Right forelimb (tissue), 1 donor: ENCODE measurements around the gene MZT2B.
"Not testable (repeated sequence)": the region's sequence is repeated elsewhere in the genome, so short reads cannot be mapped to it uniquely, and the experiment has no call there.

Source experiments
- DNase-seq: peaks from one replicate; pipeline ENCODE4 v3.0.0-alpha.2; 2018

MZT2B gene

GRCh38 chr2:130181880-130182682 is at the start of gene MZT2B:
Gene MZT2B (plus strand): TSS chr2:130182262. CDS start chr2:130182283, 21 bp downstream.
- peak; percentile 92 for DNase-seq

- DNase-seq = no peak
Observed at GRCh38 chr2:130135692-130136541, 46.1 kb upstream of the MZT2B start.

GRCh38 chr2:130136546-130136945 is 45.5 kb upstream of the MZT2B start:
- DNase-seq = not testable (repeated sequence)

GRCh38 chr2:130137118-130137517 is 44.9 kb upstream of the MZT2B start:
- DNase-seq = not testable (repeated sequence)

GRCh38 chr2:130138326-130138725 is 43.7 kb upstream of the MZT2B start:
- DNase-seq = not testable (repeated sequence)

GRCh38 chr2:130138841-130139251 is 43.2 kb upstream of the MZT2B start:
- not testable (repeated sequence) for DNase-seq

GRCh38 chr2:130139331-130140280 is 42.5 kb upstream of the MZT2B start:
- not testable (repeated sequence) for DNase-seq

GRCh38 chr2:130140516-130140915 is 41.5 kb upstream of the MZT2B start:
- not testable (repeated sequence) for DNase-seq

GRCh38 chr2:130141002-130141401 is 41.1 kb upstream of the MZT2B start:
- DNase-seq = not testable (repeated sequence)

- not testable (repeated sequence) for DNase-seq
Observed at GRCh38 chr2:130141645-130142370, 40.3 kb upstream of the MZT2B start.

- DNase-seq = not testable (repeated sequence)
Observed at GRCh38 chr2:130142396-130143265, 39.4 kb upstream of the MZT2B start.

GRCh38 chr2:130143266-130144039 is 38.6 kb upstream of the MZT2B start:
- DNase-seq = not testable (repeated sequence)

GRCh38 chr2:130145006-130145414 is 37.1 kb upstream of the MZT2B start, which contains the start of gene CCDC74B:
Gene CCDC74B (minus strand): TSS chr2:130145112. CDS start chr2:130144996, 116 bp downstream.
- DNase-seq = not testable (repeated sequence)

GRCh38 chr2:130148515-130148914 is 33.5 kb upstream of the MZT2B start:
- not testable (repeated sequence) for DNase-seq

- no peak for DNase-seq
Observed at GRCh38 chr2:130150181-130151144, 31.6 kb upstream of the MZT2B start.

GRCh38 chr2:130151145-130151512 is 30.9 kb upstream of the MZT2B start:
- DNase-seq = not testable (repeated sequence)

- DNase-seq = not testable (repeated sequence)
Observed at GRCh38 chr2:130152136-130152815, 29.8 kb upstream of the MZT2B start.
